Stimulated activated CD8-positive, alpha-beta memory T cell treated with anti-CD3 and anti-CD28 coated beads, Interleukin-7, amount 100 ng/mL, for 24 hours (primary cell): ENCODE results near the gene SPECC1L.

Experiments
- DNase-seq: peaks from one replicate; pipeline ENCODE4 v3.0.0-alpha.2; 2020; ENCODE audit warnings: low read depth

Gene SPECC1L

DNA sequence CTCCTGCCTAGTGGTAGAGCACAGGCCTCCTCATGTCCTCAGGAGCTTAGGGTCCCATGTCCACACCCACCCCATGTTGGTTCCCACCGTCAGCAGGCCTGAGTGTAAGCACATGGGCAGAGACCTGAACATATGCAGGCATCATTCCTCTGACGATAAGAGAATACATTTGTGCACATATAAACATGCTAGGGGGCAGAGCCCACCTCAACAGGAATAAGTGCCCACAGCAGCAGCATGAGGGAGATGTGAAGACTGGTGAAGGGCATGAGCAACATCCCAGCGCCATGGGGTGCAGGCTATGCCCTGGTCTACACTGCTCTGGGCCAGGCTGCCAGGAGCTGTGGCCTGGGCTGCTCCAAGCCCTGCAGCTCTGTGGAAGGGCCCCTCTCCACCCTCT lies 173.6 kb downstream of the SPECC1L start:
- no peak for DNase-seq

DNA sequence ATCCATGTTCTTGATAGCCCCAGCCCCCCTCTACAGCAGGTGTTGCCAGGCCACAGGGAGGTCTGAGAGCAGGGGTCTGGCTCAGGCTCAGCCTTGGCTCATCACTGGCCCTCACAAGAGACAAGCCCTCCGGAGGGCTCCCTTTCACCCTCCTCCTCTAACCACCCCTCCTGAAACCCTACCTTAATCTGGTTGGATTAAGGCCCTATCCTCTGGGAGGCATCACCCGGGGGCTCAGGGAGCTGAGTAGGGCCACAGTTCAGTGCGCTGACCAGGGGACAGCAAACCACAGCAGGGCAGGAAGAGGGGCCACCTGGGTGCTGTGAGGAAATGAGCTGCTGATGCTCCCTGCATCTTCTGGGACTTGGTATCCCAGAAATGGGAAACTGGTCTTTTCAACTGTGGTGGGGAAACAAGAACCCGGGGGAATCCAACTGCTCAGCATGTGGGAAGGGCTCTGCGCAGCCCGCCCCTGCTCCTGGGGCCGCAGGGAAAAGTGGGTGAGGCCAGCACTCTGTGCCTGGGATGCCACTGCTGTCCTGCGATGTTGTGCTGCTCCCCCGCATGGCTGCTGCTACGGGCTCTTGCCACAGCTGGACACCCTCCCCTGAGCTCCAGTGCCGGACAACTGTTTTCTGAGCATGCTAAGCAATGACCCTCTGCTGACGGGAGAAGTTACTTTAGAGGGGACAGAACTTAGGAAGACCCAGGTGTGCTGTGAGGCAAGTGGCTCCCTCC lies 174.3 kb downstream of the SPECC1L start:
- no peak for DNase-seq

DNA sequence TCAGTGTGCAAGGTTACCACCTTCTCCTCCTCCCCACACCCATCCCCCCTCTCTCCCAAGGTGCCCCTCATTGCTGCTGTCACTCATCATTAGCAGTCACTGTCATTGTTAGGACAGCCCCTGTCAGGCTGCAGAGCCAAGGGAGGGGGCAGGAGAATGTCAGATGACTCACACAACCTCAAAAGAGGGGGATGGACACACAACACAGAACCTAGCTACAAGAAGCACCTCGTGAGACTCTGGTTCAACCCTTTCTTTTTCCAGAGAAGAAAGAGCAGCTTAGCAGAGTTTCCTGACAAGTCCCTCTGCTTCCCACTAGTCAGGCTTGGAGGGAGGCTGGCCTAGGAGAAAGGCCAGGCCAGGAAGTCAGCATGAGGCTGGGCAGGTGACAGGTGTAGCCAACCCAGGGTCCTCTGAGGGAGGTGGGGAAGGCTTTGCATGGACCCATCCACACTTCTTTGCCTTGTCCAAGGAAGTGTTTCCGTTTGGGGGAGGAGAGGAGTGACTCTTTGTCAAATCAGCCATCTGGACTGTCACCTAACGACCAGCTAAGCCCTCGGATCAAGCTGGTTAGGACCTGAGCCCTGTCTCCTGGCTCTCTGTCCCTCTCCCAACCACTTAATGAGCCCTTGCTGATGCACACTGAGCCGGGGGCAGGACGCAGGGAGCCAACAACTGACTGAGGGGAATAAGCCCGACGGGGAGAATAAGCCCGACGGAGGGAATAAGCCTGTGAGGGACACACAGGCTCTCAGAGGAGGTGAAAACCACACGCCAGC lies 175.0 kb downstream of the SPECC1L start:
- DNase-seq: no peak

DNA sequence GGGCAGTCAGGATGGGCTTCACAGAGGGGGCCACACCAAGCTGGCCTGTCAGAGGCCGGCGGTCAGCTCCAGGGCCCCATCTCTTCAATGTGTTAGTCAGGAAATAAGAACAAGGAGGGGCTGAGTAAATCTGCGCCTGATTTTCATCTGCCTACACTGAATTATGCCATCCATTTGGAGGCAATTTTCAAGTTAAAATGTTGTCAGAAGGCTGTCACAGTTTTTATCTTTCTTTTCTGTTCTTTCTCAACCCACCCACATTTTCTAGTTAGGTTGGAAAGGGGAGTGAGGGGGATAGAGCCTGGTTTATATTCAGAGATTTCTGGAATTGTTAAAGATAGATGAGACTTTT lies 175.6 kb downstream of the SPECC1L start:
- DNase-seq: no peak

DNA sequence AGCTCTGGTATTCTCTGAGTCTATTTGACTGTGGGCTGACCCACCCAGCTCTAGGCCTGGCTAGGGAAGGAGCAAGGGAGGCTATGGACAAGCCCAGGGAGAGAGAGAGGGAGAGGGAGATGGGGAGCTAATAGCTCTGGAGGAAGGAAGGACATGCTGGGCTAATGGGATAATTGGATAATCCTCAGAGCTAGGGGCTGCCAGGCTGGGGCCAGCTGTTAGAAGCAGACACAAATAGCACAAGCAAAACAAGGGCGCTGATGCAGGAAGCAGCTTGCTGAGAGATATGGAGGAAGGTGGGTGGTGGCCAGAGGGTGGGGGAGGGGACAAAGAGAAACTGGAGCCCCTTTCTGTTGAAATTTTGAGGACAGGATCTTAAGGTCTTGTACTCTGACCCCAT lies 180.0 kb downstream of the SPECC1L start:
- no peak for DNase-seq

DNA sequence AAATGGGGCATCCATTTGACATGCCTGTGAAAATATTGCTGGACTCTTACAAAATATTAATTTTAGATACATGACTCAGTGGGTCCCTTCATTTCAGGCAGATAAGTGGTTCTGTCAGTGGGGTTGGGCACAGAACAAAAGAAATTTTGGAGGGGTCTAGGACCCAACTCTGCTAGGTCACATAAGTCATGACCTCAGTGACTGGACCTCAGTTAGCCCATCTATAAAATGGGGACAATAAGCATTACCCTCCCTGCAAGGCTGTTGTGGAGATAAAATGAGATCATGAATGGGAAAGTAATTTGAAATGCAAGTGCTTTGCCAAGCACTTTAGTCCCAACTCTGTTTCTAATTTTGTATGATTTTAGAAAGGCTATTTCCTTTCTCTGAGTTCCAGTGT lies 180.5 kb downstream of the SPECC1L start:
- no peak for DNase-seq

DNA sequence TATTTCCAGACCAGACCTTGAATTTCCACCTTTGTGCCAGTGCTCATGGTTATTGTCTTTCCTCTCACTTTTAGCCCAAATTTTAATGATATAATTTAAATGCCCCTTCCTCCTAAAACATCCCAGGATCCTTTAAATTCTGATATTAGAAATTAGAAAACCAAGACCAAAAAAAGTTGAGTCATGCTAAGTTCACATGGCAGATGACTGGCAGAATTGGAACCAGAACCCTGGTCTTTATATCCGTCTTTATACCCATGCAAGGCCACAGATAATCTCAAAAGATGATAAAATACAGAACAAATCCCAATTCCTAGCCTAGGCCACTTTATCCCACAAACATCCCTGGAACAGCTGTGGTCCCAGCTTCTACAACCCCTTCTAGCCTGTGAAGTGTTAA lies 183.2 kb downstream of the SPECC1L start:
- DNase-seq: no peak

DNA sequence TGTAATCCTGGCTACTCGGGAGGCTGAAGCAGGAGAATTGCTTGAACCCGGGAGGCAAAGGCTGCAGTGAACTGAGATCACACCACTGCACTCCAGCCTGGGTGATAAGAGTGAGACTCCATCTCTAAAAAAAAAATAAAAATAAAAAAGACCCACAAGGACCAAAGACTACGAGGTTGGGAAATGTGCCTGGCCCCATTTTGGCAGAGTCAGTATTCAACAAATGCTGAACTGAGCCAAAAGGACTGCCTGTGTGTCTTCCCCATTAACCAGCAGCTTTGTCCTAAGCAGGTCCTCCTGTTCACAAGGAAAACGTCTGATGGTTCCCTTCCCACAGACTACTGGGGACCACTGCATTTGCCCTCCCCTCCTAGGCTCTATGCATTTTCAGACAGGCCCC lies 184.4 kb downstream of the SPECC1L start:
- DNase-seq: no peak

DNA sequence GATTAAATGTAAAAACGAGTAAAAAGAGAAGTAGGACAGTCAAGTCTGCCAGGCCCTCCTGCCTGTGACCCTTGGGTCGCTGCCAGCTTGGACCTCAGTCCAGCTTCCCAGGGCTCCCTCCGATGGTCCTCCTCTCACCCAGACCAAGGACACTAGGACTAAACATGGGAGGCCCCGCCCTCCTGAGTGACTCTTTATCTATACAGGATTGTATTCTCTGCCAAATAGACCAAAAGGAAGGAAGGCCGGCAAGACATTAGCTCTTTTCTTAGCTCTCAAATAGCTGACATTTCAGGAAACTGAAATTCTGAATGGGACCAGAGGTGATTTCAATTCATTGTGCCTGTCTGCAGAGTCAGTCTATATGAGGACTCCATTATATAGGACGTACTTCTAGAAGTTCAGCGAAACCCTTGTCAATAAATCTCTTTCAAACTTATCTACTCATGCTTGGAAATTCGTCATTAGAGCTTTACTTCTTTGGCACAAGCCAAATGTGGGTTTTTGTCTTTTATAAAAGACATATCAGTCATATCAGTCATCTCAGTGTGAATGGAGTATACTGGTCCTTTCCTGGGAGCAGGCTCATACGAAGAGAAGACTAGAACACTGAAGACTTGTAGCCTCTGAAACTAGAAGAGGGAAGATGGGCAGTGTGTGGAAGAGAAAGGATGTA lies 185.3 kb downstream of the SPECC1L start:
- DNase-seq: no peak

DNA sequence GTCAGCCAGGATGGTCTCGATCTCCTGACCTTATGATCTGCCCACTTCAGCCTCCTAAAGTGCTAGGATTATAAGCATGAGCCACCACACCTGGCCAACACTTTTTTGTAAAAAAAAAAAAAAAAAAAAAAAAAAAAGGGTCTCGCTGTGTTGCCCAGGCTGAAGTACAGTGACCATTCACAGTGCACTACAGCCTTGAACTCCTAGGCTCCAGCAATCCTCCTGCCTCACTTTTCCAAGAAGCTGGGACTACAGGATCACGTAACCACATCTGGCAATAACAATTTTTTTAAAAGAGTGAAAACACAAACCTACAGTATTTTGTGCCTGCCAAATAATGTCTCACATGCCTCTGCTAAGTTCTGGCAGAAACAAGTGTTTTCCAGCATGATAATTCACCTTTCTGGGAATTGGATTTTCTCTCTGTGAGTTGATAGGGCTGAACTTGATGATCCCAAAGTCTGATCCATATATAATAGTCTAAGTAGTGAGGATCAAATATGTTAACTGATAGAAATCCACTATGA lies 187.3 kb downstream of the SPECC1L start:
- no peak for DNase-seq

DNA sequence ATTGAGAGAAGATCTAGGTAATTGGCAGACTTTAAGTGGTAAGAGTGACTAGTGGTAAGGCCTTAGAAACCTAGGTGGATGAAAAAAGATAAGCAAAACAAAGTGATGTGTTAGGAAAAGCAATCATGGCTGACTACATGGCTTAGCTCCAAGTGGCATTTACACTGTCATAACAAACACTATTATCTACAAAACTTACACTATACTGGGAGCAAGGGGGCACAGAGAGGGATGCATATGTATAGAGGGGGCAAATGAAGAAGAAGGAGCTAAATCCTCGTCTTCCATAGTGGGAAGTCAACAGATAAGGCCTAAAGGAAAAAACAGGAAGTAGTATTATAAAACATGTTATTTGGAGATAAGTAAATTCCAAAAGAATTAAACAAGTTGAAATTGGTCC lies 189.3 kb downstream of the SPECC1L start:
- no peak for DNase-seq

DNA sequence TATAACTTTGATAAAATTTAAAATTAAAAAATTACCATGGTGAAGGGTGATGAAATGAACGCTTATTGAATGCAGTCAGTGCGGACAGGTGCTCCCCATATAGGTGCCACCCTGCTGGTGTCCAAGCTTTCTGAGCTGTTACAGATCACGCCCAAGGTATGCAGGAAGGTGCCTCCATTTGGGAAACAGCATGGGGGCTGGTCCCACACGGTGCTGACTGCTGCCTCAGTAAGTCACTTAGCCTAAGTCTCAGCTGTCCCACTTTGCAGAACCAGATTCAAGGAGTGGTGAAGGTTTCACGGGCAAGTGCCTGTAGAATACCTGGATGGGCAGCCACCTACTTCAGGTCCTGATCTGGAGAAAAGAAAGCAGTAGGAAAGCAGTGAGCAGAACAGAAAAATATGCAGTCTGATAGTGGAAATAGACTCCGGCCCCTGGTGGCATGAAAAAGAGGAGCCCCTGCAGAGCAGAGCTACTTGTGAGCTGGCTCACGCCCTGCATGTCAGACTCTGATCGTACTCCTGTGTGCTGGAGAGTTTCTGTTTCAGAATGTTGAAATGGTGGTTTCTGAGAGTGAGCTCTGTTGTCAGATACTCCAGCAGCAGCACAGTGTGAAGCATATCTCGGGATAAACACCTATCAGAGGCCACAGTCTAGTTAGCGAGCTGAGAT lies 189.9 kb downstream of the SPECC1L start:
- no peak for DNase-seq

DNA sequence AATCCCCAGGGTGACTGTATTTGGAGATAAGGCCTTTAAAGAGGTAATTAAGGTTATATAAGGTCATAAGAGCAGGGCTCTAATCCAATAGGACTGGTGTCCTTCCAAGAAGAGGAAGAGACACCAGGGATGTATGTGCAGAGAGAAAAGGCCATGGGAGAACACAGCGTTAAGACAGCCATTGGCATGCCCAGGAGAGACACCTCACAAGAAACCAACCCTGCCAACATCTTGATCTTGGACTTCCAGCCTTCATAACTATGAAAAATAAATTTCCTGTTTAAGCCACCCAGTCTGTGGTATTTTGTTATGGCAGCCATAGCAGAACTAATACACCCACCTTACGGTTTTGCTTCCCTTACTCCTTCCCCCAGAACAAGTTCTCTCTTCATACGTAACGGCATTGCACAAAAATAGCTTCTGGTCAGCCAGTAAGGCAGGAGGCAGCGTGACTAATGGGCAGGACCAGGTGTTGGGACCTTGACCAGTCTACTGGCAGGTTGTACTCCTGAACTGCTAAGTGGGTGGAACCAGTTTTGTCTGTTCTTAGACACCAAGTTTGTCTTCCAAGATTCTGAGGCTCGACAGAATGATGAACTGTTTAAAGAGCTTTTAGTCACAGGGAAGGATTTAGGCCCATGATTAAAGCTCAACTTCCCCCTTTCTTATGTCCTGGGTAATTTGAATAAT lies 192.6 kb downstream of the SPECC1L start:
- DNase-seq: no peak

DNA sequence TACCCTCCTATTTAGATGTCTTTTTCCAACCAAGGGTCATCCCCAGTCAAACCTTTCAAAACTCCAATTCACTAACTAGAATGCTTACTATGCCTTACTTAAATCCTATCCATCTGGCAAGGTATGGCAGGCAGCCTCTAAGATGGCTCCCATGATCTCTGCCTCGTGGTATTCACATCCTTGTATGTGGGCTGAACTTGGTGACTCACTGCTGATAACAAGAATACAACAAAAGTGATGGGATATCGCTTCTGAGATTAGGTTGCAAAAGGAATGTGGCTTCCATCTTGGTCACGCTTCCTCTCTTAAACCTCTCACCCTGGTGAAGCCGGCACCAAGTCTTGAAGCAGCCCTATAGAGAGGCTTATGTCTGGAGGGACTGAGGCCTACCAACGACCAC lies 194.9 kb downstream of the SPECC1L start:
- no peak for DNase-seq

DNA sequence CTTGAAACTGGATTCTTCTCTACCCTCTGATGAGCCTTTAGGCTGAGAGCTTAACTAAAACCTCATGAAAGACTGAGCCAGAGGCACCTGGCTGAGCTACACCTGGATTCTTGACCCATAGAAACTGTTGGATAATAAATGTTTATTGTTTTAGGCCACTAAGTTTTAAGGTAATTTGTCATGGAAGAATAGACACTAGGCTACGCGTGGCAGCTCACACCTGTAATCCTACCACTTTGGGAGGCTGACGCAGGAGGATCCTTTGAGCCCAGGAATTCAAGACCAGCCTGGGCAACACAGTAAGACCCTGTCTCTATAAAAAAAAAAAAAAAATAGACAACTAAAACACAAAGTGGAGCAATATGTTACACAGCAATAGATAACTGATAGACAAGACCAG lies 195.3 kb downstream of the SPECC1L start:
- DNase-seq: no peak

DNA sequence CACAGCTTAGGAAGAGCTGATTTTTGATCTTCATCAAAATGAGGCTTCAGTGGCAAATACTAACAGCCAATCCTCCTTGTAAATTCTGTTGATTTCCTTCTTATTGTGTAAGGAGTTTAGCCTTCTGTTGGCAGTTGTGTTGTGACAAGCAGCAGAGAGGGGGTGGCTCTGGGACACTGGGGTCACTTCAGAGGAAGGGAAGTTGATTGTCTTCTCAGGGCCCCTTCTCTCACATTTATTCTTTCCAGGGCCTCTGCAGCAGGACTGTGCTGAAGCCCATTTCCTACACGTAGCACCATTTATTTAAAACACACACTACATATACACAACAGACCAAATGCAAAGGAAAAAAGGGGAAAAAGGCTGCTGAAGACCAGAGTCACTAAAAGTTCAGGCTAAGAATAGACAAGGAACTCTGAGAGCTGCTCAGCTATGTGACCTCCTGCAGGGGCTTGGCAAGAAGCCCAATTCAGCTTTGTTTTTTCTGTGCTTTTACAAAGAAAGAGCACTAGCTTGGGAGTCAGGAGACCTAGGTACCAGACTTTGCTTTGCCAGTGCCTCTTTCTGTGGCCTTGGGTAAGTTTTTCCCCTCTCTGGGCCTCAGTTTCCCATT lies 196.2 kb downstream of the SPECC1L start:
- no peak for DNase-seq

DNA sequence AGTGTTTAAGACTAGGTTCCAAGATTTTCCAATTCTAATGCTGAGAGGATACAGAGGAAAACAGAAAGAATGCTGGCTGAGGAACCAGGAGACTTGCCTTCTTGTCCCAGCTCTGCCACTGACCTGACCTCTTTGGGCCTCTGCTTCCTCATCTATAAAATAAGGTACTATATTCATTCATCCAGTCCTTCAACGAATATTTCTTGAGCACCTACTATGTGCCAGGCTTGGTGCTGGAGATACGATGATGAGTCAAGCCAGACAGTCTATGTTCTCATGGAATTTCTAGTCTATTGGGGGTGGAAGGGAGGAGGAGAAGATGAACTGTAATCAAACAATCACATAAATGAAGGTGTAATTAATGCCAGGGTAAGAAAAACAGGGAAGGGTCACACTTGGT lies 196.7 kb downstream of the SPECC1L start:
- no peak for DNase-seq
